GM19372 (cell line): ENCODE data around the gene BPIFB3.

Experiments
- ATAC-seq: cut with Tn5 transposase; IDR thresholded peaks from one replicate; pipeline ENCODE4 v1.9.1; 2021; ENCODE audit warnings: mild to moderate bottlenecking, low read depth, moderate library complexity; ENCODE audit not compliant: unreplicated experiment

BPIFB3 gene

GRCh38 chr20:33059741-33060390 lies 6.2 kb downstream of the BPIFB3 start:
- no peak for ATAC-seq

DNA sequence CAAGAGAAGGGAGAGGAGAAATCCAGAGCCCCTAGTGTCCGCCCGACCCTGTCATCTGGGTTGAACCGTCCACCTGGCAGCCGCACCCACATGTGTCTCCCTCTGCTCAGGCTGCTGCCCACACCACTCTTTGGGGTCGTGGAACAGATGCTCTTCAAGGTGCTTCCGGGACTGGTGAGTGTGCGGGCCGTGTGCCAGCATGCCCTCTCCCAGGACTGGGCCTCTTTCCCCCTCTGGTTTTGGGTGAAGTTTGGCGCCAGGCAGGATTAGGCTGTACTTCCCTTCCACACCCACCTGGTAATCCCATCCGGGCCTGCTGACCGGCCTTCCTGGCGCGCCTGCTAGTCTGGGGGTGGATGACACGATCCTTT lies 7.9 kb downstream of the BPIFB3 start:
- ATAC-seq: no peak

DNA sequence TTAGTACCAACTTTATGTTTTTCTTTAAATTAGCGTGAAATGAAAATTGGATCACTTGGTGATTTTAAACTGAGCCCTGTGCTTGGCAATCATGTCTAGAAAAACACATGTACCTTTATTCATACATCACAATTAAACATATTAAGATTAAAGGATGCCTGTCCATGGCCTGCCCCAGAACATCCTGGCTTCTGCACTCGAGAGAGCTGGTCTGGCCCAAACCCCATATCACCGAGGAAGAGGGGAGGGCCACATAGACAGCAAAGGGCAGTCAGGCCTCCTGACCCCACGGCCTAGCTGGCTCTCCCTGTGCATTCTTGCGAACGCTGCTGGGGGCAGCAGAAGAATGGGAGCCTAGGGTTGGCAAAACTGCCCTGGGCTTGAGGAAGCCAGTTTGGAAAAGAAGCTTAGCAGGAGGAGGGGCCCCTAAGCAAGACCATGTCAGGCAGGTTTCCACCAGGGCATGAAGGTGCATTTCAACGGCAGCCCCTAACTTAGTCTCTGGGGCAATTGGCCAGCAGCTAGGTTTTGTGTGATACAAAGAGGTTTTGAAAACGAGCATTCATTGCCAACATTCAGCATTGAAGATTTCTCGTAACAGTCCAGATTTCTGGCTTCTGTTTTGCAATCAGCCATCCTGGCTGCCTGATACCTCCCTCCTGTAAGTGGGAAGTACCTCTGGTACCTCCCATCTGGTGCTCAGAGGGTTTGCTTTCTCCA lies 8.6 kb downstream of the BPIFB3 start:
- ATAC-seq: no peak

DNA sequence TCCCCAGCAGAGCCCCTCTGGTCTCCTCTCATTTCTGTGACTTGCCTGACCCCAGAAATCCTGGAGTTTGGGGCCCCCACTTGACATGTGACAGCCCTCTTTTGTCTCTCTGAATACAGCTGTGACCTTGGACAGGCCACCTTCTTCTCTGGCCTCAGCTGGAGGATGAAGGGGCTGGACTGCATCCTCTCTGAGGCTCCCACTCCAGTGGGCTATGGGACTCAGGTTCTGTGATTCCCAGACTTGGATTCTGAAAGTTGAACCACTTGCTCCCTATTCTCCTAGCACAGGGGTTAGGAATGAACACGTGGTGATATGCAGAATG lies 9.1 kb downstream of the BPIFB3 start:
- no peak for ATAC-seq

GRCh38 chr20:33063271-33063670 lies 9.6 kb downstream of the BPIFB3 start:
- ATAC-seq: no peak

DNA sequence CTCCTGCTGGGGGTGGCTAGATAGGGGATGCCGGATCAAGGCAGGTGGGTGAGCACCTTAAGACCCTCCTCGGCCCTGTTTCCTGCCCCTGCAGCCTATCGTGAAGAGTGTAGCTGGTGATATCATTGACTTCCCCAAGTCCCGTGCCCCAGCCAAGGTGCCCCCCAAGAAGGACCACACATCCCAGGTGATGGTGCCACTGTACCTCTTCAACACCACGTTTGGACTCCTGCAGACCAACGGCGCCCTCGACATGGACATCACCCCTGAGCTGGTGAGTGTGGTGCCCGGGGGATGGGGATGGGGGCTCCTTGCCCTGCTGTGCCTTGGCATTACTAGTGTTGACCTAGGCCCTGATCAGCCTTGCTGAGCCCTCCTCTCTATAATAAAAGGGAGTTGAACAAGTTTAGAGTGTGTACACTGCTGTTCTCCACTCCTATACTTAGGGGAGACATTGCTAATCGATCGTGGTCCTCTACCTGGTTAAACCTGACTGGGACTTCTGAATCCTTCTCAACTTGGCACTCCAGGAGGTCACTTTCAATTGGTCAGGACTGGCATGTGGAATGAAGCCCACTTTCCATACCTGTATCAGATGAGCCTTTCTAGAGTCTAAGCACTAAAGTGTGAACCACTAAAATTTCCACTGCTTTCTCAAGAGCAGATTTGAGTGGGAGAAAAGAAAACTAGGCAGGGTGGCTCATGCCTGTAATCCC lies 11.0 kb downstream of the BPIFB3 start:
- no peak for ATAC-seq

DNA sequence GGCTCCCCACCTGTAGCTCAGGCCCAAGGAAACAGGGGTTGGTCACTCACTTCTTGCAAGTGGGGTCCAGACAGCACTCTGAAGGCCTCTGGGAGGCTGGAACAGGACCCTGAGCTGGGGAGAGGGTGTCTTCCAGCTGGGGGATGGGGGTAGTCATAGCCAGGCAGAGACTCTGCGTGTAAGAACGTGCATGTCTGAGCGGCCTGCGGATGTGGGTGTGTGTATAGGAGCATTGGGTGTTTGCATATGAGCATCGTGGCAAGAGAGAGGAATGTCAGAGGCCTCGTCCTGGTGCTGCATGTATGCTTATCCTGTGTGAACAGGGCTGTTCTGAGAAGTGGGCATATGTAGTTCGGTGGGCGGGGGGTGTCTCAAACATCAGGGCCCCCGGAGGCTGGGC lies 12.1 kb downstream of the BPIFB3 start:
- no peak for ATAC-seq

GRCh38 chr20:33067806-33068205 lies 14.1 kb downstream of the BPIFB3 start:
- no peak for ATAC-seq

GRCh38 chr20:33068251-33068939 lies 14.7 kb downstream of the BPIFB3 start:
- no peak for ATAC-seq

DNA sequence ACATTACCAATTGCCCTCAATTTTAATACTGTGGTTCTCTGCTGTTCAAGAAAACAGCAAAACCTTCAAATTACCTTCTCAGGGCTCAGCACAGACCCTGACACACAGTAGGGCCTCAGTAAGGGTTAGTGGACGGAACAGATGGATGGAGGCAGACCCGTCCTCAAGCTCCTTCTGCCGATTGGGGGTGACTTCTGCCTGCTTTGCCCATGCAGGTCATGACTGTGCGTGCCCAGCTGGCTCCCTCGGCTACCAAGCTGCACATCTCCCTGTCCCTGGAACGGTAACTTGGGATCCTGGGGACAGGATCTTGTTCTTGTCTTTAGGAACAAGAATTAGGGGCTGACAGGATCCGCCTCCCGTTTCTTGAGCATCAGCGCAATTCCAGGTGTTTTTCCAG lies 16.0 kb downstream of the BPIFB3 start:
- no peak for ATAC-seq

DNA sequence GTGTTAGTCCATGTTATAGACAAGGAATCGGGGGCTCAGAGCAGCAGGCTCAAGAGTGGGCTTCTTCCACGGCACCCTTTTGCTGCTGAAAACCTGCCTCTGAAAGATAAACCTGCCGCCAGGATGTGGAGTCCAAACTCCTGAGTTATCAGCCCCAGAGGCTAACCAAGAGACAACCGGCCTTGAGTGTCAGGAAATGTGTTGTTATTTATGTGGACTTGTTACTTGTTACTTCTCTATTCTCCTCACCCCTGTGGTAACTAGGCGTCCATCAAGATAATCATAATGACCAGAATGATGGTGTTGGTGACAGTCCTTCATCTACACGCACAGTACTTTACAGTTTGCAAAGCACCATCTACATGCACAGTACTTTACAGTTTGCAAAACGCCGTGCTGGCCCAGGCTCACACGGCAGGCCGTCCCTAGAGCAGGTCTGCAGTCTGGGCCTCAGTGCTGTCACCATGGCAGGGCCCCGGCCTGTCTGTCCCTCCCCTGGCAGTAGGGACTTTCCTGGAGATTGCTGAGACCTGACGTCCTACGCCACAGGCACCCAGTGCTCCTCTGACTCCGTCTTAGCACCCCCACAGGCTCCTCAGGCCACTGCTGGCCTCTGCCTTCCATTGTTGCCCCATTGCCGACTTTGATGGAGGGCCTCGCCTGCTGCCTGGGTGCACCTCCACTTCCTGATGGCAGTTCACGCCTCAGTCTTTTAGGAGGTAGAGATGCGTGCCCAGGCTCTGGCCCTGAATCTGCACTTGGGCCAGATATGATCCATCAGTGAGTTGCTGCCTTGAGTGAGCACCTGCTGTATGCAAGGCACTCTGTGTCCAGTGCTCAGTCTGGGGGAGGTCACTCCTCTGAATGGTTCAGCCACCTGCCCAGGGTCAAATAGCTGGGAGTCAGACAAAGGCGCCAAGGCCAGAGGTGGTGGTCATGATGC lies 16.7 kb downstream of the BPIFB3 start:
- no peak for ATAC-seq

GRCh38 chr20:33071198-33071597 lies 17.5 kb downstream of the BPIFB3 start:
- no peak for ATAC-seq

DNA sequence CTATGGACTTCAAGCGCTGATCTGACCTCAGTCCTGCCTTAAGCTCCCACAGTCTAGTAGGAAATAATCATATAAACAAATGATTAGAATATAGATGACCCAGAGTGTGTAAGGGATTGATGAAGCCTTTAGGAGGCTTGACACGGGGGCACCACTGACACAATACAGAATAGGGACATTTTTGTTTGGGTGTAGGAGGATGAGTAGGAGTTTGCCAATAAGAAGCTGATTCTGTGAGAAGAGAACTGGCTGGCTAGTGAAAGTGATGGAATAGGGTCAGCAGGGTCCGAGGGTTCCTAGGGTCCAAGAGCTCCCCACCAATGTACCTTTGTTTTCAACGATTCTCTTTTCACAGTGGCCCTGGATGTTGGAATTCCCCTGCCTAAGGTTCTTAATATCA lies 18.7 kb downstream of the BPIFB3 start:
- ATAC-seq: no peak

DNA sequence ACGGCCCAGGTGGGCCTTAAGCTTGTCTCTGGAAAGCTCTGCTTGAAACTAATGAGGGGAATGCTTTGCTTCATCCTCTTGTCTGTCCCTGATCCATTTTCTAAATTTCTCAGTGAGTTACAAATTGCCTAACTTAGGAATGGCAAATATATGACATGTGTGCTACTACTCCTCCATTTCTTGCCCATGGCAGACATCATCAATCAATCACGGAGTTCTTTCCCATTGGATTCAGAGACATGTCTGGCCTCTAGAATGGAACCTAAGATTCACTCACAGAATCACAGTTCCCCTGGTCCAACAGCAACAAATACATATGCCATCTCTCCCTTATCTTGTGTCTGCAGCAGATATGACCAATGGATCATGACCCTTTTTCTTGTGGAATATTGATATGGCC lies 19.1 kb downstream of the BPIFB3 start:
- ATAC-seq: no peak

DNA sequence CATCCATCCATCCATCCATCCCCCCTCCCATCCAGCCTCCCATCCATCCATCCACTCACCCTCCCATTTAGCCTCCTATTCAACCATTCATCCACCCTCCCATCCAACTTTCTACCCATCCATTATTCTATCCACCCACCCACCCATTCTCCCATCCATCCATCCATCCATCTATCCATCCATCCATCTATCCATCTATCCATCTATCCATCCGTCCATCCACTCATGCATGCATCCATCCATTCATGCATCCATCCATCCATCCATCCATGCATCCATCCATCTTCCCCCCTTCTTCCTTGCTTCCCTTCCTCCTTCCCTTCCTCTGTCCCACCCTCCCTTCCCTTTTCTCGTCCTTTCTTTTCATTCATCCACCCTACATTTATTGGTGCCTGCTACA lies 21.0 kb downstream of the BPIFB3 start:
- ATAC-seq: no peak

DNA sequence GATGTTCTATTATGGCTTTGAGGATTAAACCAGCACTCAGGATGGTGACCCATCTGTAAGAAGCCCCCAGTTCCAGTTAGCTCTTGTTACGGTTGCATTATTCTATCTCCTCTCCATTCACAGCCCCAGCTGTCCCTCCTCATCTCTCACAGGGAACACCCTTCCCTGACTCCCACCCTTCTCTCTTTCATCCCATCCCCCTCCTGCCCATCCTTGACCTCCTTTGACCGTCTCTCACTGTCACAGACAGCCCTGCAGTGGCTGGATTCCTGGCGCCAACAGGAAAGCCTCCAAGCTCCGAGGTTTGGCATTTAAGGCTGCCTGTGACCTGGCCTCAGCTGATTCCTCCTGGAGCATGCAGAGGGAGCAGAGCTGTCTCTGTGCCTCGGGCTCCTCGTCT lies 21.6 kb downstream of the BPIFB3 start:
- ATAC-seq: no peak

DNA sequence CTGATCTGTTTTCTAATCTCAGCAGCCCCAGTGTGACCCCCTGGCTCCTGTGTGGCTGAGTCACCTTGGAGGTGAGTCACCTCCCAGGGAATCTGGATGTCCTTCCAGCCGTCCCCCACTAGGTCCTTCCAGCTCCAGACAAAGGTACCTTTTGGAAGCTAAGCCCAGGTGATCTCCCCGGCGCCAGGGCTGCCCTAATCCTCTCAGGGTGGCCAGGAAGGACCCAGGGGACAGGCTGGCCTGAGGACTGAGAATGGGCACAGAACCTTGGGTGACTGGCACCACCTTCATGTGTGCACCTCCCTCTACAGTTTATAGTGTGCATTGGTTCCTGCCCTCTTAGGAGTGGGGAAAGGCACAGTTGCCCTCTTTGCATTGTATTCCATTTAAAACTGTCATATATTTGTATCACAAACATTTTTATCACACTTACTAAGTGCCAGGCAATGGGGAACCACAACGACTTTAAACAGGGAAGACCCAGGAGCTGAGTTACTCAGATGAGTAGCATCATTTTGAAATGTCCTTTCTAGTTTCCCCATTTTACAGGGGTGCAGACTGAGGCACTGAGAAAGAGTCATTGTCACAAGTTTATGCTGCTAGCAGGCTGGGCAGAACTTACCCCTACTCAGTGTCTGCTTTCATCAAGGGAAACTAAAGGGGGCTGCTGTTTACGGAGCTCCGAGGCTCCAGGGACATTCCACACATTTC lies 23.1 kb downstream of the BPIFB3 start:
- ATAC-seq: no peak

- no peak for ATAC-seq
Observed at GRCh38 chr20:33079259-33079658, 25.6 kb downstream of the BPIFB3 start, which contains the start of gene BPIFB4. TSS of gene BPIFB4 (plus strand) at chr20:33079643. CDS start at chr20:33081527, 1,884 bp downstream.

DNA sequence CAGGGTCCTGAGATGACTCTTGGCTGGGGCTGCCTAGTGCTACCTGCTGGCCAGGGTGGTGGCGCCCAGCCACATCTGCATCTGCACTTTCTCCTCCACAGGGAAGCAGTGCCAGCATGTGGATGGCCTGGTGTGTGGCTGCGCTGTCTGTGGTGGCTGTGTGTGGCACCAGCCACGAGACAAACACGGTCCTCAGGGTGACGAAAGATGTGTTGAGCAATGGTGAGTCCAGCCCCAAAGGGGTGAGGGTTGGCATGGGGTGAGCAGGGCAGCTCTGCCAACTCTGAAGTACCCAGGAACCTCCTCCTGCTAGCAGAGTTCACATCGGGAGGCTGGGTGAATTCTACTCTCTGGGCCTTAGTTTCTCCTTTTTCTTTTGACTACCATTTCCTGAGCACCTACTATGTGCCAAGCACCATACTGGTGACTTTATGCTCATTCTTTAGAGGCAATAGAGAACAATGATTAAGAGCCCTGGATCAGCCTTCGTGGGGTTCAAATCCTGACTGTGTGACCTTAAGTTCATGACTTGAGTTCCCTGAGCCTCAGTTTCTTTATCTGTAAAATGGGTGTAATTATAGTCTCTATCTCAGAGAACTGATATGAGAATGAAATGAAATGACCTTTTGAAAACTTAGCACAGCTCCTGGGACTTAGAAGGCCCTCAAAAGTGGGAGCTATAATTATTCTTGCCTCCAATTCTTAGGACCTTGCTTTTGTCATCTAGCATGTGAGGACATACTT lies 27.9 kb downstream of the BPIFB3 start:
- no peak for ATAC-seq
